ENCODE measurements around the gene ABCG1.

The ABCG1 gene

GRCh38 chr21:42308161-42308913, 89.4 kb downstream of the ABCG1 start:
- no peak for DNase-seq (ENCODE audit: low read depth)

DNA sequence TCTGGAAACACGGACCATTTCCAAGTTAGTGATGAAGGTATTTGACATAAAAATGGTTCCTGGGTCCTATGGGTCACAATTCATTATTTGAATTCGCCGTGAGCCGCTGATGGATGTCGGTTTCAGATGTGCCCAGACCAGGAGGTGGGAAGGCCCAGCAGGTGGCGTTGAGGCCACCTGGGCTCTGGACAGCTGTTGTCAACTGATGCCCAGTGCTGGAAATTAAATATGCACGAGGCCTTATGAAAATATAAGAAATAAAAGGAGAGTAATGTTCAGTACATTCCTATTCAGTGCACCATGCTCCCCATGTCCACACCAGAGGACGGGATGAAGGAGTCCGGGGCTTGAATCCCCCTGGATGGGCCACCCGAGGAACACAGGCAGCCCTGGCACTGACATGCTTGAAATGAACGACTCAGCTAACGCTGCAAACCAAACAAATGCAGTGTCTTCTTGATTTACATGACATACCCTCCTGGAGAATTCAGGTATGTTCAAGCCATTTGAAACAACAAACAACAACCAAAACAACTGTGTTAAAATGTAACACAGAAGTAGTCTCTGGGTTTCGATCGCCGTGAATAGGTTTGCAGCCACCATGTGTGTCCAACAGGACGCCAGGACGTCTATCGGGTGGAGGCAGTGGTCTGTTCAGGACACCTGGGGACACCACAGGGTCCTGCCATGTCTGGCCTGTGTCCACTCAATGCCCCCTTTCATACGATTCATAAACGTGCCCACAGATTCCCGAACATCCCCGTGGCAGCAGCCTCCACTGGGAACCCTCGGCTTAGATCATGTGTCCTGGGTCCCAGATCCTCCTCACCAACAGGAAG, 90.2 kb downstream of the ABCG1 start:
- no peak for DNase-seq (ENCODE audit: low read depth)

- no peak for DNase-seq (ENCODE audit: low read depth)
These were observed 90.8 kb downstream of the ABCG1 start for GRCh38 chr21:42309753-42310213.

GRCh38 chr21:42310411-42311001, 91.6 kb downstream of the ABCG1 start:
- no peak for DNase-seq (ENCODE audit: low read depth)

GRCh38 chr21:42311160-42311559, 92.2 kb downstream of the ABCG1 start:
- no peak for DNase-seq (ENCODE audit: low read depth)

- no peak for DNase-seq (ENCODE audit: low read depth)
These were observed 93.1 kb downstream of the ABCG1 start for GRCh38 chr21:42311816-42312625.

GRCh38 chr21:42312626-42313104, 93.7 kb downstream of the ABCG1 start:
- no peak for DNase-seq (ENCODE audit: low read depth)

DNA sequence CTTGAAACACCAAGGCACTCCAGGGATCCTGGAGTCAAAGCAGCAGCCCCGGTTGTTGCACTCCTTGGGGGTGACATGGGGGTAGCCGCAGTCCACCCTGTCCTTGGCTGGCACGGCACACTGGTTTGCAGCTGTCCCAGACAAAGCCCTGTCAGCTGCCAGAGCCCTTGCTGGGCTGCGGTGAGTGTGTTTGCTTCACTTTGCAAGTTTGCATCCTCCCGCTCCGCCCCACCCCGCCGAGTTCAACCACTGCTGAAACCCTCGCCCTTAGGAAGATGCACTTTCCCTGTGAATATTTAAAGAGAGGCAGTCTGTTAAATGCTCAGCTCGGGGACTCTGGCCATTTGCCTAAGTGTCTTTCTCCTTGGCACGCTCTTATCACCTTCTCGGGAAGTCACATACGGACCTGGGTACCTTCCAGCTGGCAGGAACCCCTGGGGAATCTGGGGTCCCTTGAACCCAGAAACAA, 94.6 kb downstream of the ABCG1 start:
- DNase-seq (ENCODE audit: low read depth) = no peak

- no peak for DNase-seq (ENCODE audit: low read depth)
These were observed 95.8 kb downstream of the ABCG1 start for GRCh38 chr21:42314616-42315295.

- no peak for DNase-seq (ENCODE audit: low read depth)
These were observed 96.5 kb downstream of the ABCG1 start, which contains the start of gene TFF3 for GRCh38 chr21:42315296-42315891. TSS of gene TFF3 (minus strand) at chr21:42315409. CDS start at chr21:42315374, 35 bp downstream.

DNA sequence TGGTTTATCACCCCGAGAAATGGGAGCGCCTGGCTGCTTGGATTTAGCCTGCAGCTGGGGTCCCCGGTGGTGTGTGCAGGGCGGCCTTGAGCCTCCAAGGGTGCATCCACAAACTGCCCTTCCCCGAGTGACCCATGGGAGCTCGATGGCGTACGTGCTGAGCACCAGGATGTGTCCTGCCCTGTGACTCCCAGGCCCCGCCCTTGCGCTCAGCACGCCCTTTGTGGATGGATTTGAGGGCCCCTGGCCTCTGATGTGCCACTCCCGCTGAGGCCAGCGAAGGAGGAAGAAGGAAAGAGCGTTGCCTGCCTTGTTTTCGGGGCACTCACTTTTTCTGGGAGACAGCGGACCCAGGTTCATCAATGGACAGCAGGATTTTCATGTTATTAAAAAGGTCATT, 98.0 kb downstream of the ABCG1 start:
- DNase-seq (ENCODE audit: low read depth) = no peak

DNA sequence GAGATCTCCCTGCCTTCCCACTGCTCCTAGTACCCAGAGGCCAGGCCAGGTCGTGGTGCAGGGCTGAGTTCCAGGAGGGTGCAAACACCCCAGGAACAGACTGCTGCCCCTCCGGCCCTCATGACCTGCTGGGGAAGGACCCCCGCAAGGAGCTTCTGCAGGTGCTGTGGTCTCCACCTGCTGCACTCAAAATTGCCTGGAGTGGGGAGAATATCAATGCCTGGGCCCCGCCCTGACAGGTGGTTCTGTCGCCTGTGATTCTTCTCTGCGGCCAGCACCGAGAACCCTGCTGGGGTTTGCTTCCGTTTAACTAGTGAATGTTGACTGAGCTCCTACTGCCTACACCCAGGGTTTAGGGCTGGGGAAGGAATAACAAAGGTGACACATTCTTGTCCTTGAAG, 98.4 kb downstream of the ABCG1 start:
- DNase-seq (ENCODE audit: low read depth) = no peak

DNA sequence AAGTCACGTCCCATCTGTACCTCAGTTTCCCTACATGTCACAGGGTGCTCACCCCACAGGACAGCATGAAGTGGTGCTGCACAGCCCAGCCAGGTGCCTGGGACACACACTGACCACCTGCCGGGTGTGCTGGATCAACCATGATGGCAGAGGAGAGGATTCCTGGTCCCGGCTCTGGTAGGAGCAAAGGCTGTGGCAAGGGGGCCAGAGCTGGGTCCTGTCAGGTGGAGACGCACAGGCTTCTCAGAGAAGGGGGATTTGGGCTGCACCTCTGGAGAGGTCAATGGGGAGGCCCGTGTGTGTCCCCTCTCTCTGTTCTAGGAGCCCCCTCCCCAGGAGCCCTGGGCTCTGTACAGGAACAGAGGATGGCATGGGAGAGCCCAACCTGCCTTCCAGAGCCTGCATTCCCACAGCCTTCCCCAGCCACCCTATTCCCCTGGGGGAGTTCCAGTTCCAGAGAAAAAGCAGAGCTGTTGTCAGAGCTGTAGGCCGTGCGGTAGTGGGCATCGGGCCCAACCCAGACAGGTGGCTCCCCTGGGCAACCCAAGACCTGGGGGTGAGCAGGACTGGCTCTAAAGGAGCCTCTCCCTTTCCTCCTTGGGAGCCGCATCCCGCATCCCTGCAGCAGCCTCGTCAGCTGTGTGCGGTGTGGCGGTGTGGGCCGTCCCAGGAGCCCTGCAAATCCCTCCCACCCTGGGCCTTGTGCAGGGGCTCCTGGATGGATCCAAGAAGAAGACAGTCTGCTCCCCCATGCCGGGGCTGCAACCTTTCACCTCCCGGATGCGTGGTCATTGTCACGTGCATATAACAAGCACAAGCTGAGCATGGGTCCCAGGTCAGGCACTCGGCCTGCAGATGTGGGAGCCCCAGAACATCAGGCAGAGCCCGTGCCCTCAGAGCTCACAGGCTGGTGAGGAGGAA, 99.1 kb downstream of the ABCG1 start:
- no peak for DNase-seq (ENCODE audit: low read depth)

DNA sequence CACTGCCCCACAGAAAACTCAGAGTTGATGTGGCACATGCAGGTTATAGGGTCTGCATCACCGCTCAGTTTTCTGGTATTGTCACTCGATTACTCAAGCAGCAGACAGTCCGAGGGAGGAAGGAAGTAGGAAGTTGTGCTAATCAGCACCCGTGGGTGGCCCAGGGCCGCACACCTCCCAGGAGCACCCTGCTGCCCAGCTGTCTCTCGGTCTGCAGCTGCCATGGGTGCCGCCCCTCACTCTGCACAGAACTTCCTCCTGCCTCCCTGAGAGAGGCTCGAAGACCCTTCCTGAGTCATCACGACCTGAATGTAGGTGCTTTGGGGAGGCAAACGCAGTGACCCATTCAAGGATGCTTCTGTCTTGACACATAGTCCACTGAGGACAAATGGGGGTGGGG, 100.4 kb downstream of the ABCG1 start:
- no peak for DNase-seq (ENCODE audit: low read depth)

GRCh38 chr21:42319851-42320572, 101.1 kb downstream of the ABCG1 start:
- no peak for DNase-seq (ENCODE audit: low read depth)

GRCh38 chr21:42320791-42321190, 101.9 kb downstream of the ABCG1 start:
- no peak for DNase-seq (ENCODE audit: low read depth)

DNA sequence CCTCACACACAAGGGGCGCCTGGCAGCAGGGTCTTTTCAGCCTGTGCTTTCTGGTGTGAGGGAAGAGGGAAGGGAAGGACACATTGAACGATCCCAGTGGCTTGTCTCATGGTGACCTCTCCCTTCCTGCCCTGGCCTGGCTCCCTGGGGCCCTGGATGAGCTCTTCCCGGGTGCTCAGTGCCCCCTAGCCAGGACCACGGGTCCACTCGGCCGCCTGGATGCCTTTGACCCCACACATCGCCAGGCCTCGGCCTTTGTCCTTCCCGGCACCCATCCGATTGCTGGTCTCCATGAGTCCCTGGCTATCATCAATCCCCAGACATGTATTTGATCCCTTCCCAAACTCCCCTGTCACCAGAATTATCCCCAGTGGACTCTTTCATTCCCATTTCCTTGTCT, 102.3 kb downstream of the ABCG1 start:
- DNase-seq (ENCODE audit: low read depth) = no peak

GRCh38 chr21:42321845-42322244, 102.9 kb downstream of the ABCG1 start:
- no peak for DNase-seq (ENCODE audit: low read depth)

DNA sequence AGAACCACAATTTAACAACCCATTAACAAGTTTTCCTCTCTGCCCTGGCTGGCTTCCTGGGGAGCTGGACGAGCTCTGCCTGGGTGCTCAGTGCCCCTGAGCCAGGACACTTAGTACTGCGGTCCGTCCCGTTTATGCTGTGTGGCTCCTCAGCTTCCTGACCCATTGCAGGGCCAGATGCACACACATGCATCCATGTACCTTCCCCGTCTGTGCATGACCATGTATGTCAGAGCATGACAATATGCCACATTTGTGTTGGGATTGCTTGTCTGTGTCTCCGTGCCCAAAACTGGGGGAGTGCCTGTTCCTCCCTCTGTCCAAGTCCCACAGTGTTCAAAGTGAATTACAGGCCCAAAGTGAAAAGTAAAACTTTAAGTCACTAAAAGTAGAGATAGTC, 106.0 kb downstream of the ABCG1 start:
- no peak for DNase-seq (ENCODE audit: low read depth)

Measured in non-pigmented ciliary epithelial cell (primary cell).